ENCODE measurements around the gene SBNO2. TPM values are rescaled to one million over a fixed set of nuclear protein-coding genes. Genes with fewer than 3 reads are reported as not detected.

The SBNO2 gene
- total and polyA plus RNA-seq, 9 of the 15 experiments (the other 6 are each of a cell fraction or from before 2014, with no cell fraction given) = 0.01 to 46.2 (median 6.7) TPM

DNA sequence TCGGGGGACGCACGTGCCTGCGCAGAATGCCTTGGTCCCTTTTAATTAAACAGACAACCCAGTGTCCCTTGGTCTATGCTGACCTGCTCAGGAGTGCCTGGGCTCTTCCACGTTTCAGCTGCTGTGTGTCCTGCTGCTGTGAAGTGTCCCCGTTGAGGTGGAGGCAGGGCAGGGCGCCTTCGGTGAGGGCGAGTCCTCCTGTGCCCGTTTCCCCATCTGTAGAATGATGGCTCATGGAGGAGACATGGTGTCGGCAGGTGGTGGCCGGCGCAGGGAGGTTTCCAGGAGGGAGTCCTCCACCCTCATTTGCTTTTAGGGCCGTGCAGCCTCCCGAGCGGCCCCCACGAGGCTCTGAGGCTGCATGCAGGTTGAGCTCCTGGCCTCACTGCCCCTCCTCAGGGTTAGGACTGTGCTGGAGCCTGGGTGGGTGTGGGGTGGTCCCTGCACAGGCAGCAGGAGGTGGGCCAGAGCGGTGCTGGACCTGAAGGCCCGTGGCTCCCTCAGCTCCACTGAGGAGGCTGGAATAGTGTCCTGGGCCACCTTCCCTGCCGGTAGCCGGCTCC, 40.3 kb upstream of the SBNO2 start:
- POLR2A ChIA-PET = interaction anchor here (0.5 to 1.2 kb wide), 6 partner anchors 11 to 227 kb away, joined by 3 to 5 read pairs (median 4); partner anchors contain the start of gene GPX4
- FAIRE-seq = no peak
- TF ChIP-seq, protein P1, sequence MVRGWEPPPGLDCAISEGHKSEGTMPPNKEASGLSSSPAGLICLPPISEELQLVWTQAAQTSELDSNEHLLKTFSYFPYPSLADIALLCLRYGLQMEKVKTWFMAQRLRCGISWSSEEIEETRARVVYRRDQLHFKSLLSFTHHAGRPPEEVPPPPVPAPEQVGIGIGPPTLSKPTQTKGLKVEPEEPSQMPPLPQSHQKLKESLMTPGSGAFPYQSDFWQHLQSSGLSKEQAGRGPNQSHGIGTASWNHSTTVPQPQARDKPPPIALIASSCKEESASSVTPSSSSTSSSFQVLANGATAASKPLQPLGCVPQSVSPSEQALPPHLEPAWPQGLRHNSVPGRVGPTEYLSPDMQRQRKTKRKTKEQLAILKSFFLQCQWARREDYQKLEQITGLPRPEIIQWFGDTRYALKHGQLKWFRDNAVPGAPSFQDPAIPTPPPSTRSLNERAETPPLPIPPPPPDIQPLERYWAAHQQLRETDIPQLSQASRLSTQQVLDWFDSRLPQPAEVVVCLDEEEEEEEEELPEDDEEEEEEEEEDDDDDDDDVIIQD (CRISPR knock-in tag; IDR thresholded peaks at IDR 0.05) = no peak
- TF ChIP-seq MYC (IDR thresholded peaks at IDR 0.05; ENCODE audit: low read depth, low read length) (no peak), MYC (CRISPR knock-in tag; IDR thresholded peaks at IDR 0.05; ENCODE audit: borderline replicate concordance, low read depth) (no peak), RBFOX2 (IDR thresholded peaks at IDR 0.05; ENCODE audit: low read depth, low read length) (0 out of 2 replicates have a peak, but pooled peaks have one; percentile 24), POLR2G (IDR thresholded peaks at IDR 0.05; ENCODE audit: low read depth, low read length) (peak; percentile 64), RBM17 (IDR thresholded peaks at IDR 0.05; ENCODE audit: borderline replicate concordance, low read depth, low read length) (no peak), PTRF (tag; IDR thresholded peaks at IDR 0.05) (no peak), NCOR1 (IDR thresholded peaks at IDR 0.05) (no peak), BRCA1 (IDR thresholded peaks at IDR 0.05) (no peak), BRCA1 (CRISPR knock-in tag; IDR thresholded peaks at IDR 0.05) (no peak), NR2C2 (CRISPR knock-in tag; IDR thresholded peaks at IDR 0.05) (no peak), NR2C2 (tag; IDR thresholded peaks at IDR 0.05) (no peak), SMARCA5 (IDR thresholded peaks at IDR 0.05) (no peak), NFE2 (IDR thresholded peaks at IDR 0.05; ENCODE audit: low read depth) (no peak)

More for the DNA sequence above, 40.3 kb upstream of the SBNO2 start:
- intact Hi-C loops (cut with micrococcal nuclease) (no loop called here), in situ Hi-C loops (cut with MboI) (no loop called here)
- 90% methylated on average over 18 of the region's 21 CpGs for WGBS (ENCODE audit: insufficient coverage, low coverage, missing lambda C conversion rate)
- Histone ChIP-seq H3K27me3 (ENCODE audit: control insufficient read depth in 2 of 2, insufficient read depth in 2 of 2, low read length in 2 of 2) (no peaks in the 10 kb centered on the region), H2AFZ (ENCODE audit: low read depth, low read length) (no peak overlapping the region), H3K4me1 (replicated peaks in 1 of 2; ENCODE audit: control insufficient read depth in 2 of 2, insufficient read depth in 2 of 2, low read length in 2 of 2) (peaks cover 22 to 79% of the 10 kb centered on the region in 2 experiments), H3K9ac (ENCODE audit: insufficient read depth in 1 of 2, low read depth in 2 of 2, low read length in 2 of 2) (peak overlapping the region in 1 of 2 experiments; percentile 11; a peak in 2 of 4 replicates), H3K4me3 (no peak overlapping the region), H4K20me1 (replicated peaks; ENCODE audit: control insufficient read depth, insufficient read depth, low read length) (peaks cover 69% of the 10 kb centered on the region), H3K4me2 (ENCODE audit: insufficient read depth, low read length) (no peak overlapping the region), H3K36me3 (ENCODE audit: control insufficient read depth, insufficient read depth, low read length) (peaks cover 75% of the 10 kb centered on the region; the same call in 2 of the 3 replicates), H3K9me1 (ENCODE audit: control insufficient read depth, insufficient read depth, low read length) (peaks cover 22% of the 10 kb centered on the region), H3K9me3 (replicated peaks; ENCODE audit: control insufficient read depth, insufficient read depth, low read depth, low read length) (no peaks in the 10 kb centered on the region), H3K79me2 (ENCODE audit: control insufficient read depth, insufficient read depth, low read length) (peaks cover 95% of the 10 kb centered on the region), H3K27ac (ENCODE audit: extremely low read depth, low read depth, low read length) (no peak overlapping the region; the same call in 2 of the 3 replicates)
- no TSS peak for BruUV-seq (replicated peaks)
- DNase-seq (ENCODE audit: extremely low read depth in 1 of 4, low spot score in 3 of 4) = no peak
- CTCF ChIA-PET (ENCODE audit: low intra/inter-chr PET ratio) = interaction anchor here (0.5 kb wide), 1 partner anchor 101 kb away, joined by 3 read pairs; no protein-coding TSS in a partner anchor
- no peak for ATAC-seq
